Stimulated activated naive B cell treated with anti-CD40 and anti-IgM and Interleukin-4, amounts not matched to agents 10 μg/mL and 1 μg/mL and 100 μg/mL, for 72 hours (primary cell): ENCODE data around the gene PLCL2.
"Not testable (repeated sequence)": the region's sequence is repeated elsewhere in the genome, so short reads cannot be mapped to it uniquely, and the experiment has no call there.

Experiments used
- ATAC-seq, 2 donors: fragments of 150-1000 bp; cut with Tn5 transposase; replicated peaks; 2 replicates each; pipeline ENCODE4 v1.10.0; 2021; ENCODE audit warnings: moderate library complexity in 1 of 2
- DNase-seq: peaks from one replicate; pipeline ENCODE4 v3.0.0; 2021
- H3K27ac Mint-ChIP-seq: one replicate; pipeline ENCODE4 v1.8.0; 2022; ENCODE audit warnings: mild to moderate bottlenecking, mixed read lengths
- H3K27me3 Mint-ChIP-seq, 2 donors: one replicate each; pipeline ENCODE4 v1.8.0; 2022; ENCODE audit warnings: mixed read lengths in 2 of 2
- H3K36me3 Mint-ChIP-seq, 2 donors: one replicate each; pipeline ENCODE4 v1.8.0; 2022; ENCODE audit warnings: mixed read lengths in 2 of 2, mild to moderate bottlenecking in 1 of 2
- H3K4me1 Mint-ChIP-seq, 2 donors: one replicate each; pipeline ENCODE4 v1.8.0; 2022; ENCODE audit warnings: mixed read lengths in 2 of 2, mild to moderate bottlenecking in 1 of 2
- H3K4me3 Mint-ChIP-seq, 2 donors: one replicate each; pipeline ENCODE4 v1.8.0; 2022; ENCODE audit warnings: mild to moderate bottlenecking in 2 of 2, mixed read lengths in 2 of 2, moderate library complexity in 1 of 2
- H3K9me3 Mint-ChIP-seq, 2 donors: one replicate each; pipeline ENCODE4 v1.8.0; 2022; ENCODE audit warnings: mixed read lengths in 2 of 2, mild to moderate bottlenecking in 1 of 2

The PLCL2 gene

DNA sequence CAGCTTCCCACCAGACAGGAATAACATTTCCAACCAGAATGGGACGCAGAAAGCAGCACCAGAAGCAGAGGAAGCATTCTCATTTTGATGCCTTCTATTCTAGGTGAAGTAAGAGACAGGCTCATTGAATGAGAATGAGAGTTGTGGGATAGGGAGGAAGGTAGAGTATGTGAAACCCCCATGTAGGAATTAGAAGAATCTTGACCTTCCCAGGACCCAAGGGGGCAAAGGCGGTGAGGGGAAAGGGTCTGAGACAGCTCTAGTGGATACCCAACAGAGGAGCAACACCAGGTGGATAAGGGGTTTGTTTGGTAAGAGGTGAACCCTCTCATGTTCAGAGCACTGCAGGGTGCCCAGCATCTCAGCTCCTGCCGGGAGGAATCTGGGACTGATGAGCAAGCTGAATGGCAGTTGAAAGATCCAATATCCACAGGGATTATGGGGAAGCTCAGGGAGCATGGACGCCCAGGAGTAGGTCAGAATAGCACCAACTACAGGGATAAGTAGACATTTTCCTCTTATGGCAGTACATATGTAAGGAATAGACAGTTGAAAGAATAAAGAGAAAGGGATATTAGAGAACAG lies 77.0 kb downstream of the PLCL2 start:
- Mint-ChIP-seq H3K27ac (peak overlapping the region; percentile 5), H3K9me3 (peaks cover 2 to 5% of the 10 kb centered on the region in 2 donors), H3K4me3 (no peak overlapping the region), H3K36me3 (peaks cover 13 to 16% of the 10 kb centered on the region in 2 donors), H3K27me3 (no peaks in the 10 kb centered on the region), H3K4me1 (peaks cover 26 to 53% of the 10 kb centered on the region in 2 donors)
- DNase-seq, result no peak
- no peak for ATAC-seq

DNA sequence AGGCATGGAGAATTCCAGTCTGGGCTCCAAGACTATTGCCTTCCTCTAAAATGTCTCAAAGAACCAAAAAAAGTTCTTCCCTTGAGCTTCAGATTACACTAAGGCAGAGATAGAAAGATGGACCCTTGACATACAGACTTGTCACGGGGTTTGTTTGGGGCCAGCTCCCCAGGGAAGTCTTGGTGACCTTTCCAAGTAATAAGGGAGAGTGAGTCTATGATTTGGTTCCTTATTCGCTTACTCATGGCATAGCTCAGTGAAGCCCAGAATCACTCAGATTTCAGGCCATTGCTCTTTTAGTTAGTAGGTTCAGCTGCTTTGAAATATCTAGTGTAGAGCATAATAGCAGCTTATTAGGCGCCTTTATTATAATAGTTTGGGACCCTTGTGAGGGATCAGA lies 90.3 kb downstream of the PLCL2 start:
- Mint-ChIP-seq H3K36me3 (peaks cover 15 to 33% of the 10 kb centered on the region in 2 donors), H3K9me3 (peaks cover 16 to 20% of the 10 kb centered on the region in 2 donors), H3K27me3 (no peaks in the 10 kb centered on the region), H3K4me1 (peaks cover 44 to 67% of the 10 kb centered on the region in 2 donors), H3K27ac (peak overlapping the region; percentile 91), H3K4me3 (peak overlapping the region in 1 of 2 donors; percentile 56)
- DNase-seq (peak; percentile 44), ATAC-seq (peak; percentile 99 to 100)

DNA sequence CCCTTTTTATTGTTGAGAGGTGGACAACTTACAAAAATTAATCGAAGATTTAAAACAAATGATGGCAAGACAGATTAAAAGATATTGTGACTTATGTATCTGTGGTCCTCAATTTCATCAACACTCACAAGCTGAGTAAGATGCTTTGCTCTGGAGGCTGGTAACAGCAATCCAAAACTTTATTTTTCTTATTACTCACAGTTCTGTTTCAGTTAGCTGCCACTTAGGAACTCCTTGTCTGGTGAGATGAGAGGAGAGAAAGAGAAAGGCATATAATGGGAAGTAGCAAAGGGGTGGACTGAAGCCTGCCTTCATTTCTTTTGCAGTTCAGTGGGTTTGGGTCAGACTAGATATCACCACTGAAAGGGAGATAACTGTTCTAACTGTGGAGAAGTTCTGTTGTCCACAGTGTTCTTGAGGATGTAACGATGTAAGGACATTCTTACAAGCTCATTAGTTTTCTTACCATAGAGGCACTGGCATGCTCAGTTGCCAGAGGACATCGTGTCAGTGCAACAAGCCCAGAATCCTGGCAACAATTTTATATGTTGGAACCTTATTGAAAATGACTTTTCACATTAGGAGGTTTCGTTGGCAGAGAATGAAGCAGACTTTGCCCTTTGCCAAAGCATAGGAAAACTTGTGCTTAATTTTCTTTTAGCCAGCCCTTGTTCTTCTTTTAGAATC lies 93.6 kb downstream of the PLCL2 start:
- ATAC-seq, result peak in 1 of 2 donors; percentile 22
- H3K9me3 Mint-ChIP-seq, result peaks cover 9 to 13% of the 10 kb centered on the region in 2 donors
- H3K4me1 Mint-ChIP-seq, result peaks cover 50 to 76% of the 10 kb centered on the region in 2 donors
- no peaks in the 10 kb centered on the region for H3K27me3 Mint-ChIP-seq
- H3K27ac Mint-ChIP-seq, result no peak overlapping the region
- peaks cover 17 to 20% of the 10 kb centered on the region in 2 donors for H3K36me3 Mint-ChIP-seq
- H3K4me3 Mint-ChIP-seq, result no peak overlapping the region
- no peak for DNase-seq

DNA sequence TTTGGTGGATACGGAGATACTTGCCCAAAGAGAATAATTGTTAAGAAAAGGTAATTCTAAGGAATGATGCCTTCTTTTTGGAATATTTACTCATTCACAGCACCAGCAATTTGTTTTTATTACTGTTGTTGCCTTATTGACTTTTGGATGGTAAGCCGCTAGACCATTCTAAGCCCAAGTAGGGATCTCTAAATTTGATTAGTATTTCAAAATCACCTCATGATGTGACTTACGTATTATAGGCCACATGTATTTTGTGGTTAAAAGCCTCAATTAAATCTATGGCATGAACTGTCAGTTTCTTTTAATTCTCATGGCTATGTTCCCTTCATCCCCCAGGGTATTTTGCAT lies 94.1 kb downstream of the PLCL2 start:
- Mint-ChIP-seq H3K4me1 (peaks cover 48 to 73% of the 10 kb centered on the region in 2 donors), H3K27me3 (no peaks in the 10 kb centered on the region), H3K9me3 (peaks cover 6 to 11% of the 10 kb centered on the region in 2 donors), H3K36me3 (peaks cover 17 to 19% of the 10 kb centered on the region in 2 donors), H3K4me3 (no peak overlapping the region), H3K27ac (no peak overlapping the region)
- ATAC-seq, result no peak
- no peak for DNase-seq

DNA sequence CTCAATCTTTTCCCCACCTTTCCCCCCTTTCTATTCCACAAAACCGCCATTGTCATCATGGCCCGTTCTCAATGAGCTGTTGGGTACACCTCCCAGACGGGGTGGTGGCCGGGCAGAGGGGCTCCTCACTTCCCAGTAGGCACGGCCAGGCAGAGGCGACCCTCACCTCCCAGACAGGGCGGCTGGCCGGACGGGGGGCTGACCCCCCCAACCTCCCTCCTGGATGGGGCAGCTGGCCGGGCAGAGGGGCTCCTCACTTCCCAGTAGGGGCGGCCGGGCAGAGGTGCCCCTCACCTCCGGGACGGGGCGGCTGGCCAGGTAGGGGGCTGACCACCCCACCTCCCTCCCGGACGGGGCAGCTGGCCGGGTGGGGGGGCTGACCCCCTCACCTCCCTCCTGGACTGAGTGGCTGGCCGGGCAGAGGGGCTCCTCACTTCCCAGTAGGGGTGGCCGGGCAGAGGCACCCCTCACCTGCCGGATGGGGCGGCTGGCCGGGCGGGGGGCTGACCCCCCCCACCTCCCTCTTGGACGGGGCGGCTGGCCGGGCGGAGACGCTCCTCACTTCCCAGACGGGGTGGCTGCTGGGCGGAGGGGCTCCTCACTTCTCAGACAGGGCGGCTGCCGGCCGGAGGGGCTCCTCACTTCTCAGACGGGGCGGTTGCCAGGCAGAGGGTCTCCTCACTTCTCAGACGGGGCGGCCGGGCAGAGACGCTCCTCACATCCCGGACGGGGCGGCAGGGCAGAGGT lies 95.2 kb downstream of the PLCL2 start:
- Mint-ChIP-seq H3K36me3 (peaks cover 13 to 19% of the 10 kb centered on the region in 2 donors), H3K4me1 (peaks cover 39 to 68% of the 10 kb centered on the region in 2 donors)
- H3K27me3 Mint-ChIP-seq, H3K9me3 Mint-ChIP-seq, ATAC-seq, H3K4me3 Mint-ChIP-seq, H3K27ac Mint-ChIP-seq, DNase-seq: not testable (repeated sequence)

DNA sequence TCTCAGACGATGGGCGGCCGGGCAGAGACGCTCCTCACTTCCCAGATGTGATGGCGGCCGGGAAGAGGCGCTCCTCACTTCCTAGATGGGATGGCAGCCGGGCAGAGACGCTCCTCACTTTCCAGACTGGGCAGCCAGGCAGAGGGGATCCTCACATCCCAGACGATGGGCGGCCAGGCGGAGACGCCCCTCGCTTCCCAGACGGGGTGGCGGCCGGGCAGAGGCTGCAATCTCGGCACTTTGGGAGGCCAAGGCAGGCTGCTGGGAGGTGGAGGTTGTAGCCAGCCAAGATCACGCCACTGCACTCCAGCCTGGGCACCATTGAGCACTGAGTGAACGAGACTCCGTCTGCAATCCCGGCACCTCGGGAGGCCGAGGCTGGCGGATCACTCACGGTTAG lies 95.8 kb downstream of the PLCL2 start:
- not testable (repeated sequence) for ATAC-seq, H3K9me3 Mint-ChIP-seq, H3K4me3 Mint-ChIP-seq, H3K27me3 Mint-ChIP-seq, H3K27ac Mint-ChIP-seq, DNase-seq
- Mint-ChIP-seq H3K4me1 (peaks cover 39 to 68% of the 10 kb centered on the region in 2 donors), H3K36me3 (peaks cover 9 to 16% of the 10 kb centered on the region in 2 donors)

DNA sequence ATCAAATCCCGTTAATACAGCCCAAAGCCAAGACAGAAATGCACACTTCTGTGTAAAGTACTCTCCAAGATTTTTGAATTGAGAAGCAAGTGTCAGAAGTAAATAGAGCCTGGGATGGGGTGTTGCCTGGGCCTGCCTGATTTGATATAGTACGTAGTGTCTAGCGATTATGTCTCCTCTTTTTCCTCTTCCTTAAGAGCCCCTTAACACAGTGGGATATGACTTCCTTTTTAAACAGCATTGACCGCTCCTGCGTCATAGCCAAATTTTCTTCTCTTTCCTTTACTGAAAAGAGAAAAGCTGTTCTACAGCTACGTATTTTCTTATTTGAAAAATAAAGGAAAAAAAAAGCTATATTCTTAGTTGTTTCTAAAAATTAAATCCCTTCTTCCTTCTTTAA lies 97.7 kb downstream of the PLCL2 start:
- Mint-ChIP-seq H3K27me3 (no peaks in the 10 kb centered on the region), H3K36me3 (peaks cover 6 to 7% of the 10 kb centered on the region in 2 donors), H3K4me3 (no peak overlapping the region), H3K27ac (no peak overlapping the region), H3K4me1 (peaks cover 35 to 65% of the 10 kb centered on the region in 2 donors), H3K9me3 (no peaks in the 10 kb centered on the region)
- DNase-seq, result no peak
- ATAC-seq, result no peak

DNA sequence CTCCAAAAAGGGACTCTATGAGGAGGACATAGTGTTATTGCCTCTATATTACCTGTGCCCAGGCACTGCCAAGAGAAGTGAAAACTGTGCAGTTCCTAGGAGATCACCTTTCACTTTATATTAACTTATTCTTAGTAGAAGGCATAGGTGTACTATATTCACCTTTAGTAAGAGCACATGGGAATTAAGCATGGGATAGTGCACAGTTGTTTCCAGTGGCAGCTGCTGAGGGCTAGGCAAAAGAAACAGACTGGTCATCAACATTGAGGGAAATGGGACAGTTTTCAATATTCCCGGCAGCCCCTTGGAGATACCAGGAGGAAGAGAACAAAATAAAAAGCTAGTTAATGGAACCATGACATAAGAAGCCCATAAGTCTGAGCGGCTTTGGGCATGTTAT lies 100.9 kb downstream of the PLCL2 start:
- Mint-ChIP-seq H3K4me1 (peaks cover 34 to 66% of the 10 kb centered on the region in 2 donors), H3K4me3 (no peak overlapping the region), H3K27ac (no peak overlapping the region), H3K9me3 (no peaks in the 10 kb centered on the region), H3K36me3 (peaks cover 3 to 4% of the 10 kb centered on the region in 2 donors), H3K27me3 (no peaks in the 10 kb centered on the region)
- ATAC-seq, result no peak
- no peak for DNase-seq

DNA sequence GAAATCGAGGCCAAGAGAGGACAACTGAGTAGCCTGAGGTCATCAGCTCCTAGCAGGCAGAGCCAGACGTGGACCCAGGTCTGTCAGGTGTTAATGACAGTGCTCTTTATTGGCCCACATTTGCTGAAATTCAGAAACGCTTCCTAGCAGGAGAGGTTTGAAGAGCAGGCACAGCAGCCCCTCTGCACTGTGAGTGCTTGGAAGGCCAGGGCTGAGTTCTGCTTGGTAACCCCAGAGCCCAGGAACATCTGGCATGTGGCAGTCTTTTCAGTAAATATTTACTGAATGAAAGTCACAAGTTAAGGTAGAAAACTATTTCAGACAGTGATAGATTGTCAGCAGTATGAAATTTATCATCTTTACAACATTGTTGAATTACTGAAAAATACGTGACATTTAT lies 102.4 kb downstream of the PLCL2 start:
- Mint-ChIP-seq H3K27ac (no peak overlapping the region), H3K4me3 (no peak overlapping the region), H3K27me3 (no peaks in the 10 kb centered on the region), H3K4me1 (peaks cover 29 to 62% of the 10 kb centered on the region in 2 donors), H3K9me3 (no peaks in the 10 kb centered on the region), H3K36me3 (peaks cover under 1 to 4% of the 10 kb centered on the region in 2 donors)
- ATAC-seq (no peak), DNase-seq (no peak)

DNA sequence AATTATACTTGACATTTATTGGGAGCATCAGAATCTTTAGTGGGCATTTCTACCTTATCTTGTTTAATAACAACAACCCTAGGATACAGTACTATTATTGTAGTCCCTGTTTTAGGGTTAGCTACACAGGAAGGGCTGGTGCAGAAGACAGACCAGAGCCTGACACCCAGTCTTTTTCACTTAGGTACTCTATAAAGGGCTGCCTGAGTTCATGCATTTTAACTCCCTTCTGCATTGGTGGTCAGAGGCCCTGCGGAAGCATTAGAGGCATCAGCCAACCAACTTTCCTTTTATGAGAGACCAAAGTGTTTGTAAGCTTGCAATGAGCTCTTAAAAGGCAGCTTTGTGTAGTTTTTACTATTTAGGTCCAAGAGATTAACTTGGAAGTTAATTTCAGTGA lies 105.4 kb downstream of the PLCL2 start:
- DNase-seq (no peak), ATAC-seq (no peak)
- Mint-ChIP-seq H3K4me1 (peaks cover 41 to 74% of the 10 kb centered on the region in 2 donors), H3K36me3 (peaks cover 8 to 12% of the 10 kb centered on the region in 2 donors), H3K4me3 (no peak overlapping the region), H3K27ac (no peak overlapping the region), H3K27me3 (no peaks in the 10 kb centered on the region), H3K9me3 (no peaks in the 10 kb centered on the region)

DNA sequence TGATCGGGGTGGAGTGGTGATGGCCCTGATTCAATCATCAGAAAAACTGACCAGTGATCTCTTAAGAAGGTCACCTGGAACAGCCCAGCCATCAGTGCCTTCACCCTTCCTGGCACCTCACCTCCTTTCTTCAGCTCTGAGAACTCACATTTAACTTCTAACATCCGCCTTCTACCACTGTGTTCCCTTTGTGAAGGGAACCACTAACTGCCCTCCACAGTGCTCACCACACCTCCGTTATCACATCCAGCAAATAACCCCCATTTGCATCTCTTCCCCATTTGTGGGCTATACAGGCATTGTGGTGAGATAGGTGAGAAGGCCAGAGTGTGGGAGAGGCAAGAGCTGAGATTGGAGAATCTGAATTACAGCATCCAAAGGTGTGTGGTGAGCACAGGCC lies 107.4 kb downstream of the PLCL2 start:
- DNase-seq, result no peak
- Mint-ChIP-seq H3K36me3 (peaks cover 8 to 9% of the 10 kb centered on the region in 2 donors), H3K9me3 (no peaks in the 10 kb centered on the region), H3K4me1 (peaks cover 37 to 67% of the 10 kb centered on the region in 2 donors), H3K27me3 (no peaks in the 10 kb centered on the region), H3K27ac (peak overlapping the region; percentile 38), H3K4me3 (no peak overlapping the region)
- peak in 1 of 2 donors; percentile 34 for ATAC-seq

DNA sequence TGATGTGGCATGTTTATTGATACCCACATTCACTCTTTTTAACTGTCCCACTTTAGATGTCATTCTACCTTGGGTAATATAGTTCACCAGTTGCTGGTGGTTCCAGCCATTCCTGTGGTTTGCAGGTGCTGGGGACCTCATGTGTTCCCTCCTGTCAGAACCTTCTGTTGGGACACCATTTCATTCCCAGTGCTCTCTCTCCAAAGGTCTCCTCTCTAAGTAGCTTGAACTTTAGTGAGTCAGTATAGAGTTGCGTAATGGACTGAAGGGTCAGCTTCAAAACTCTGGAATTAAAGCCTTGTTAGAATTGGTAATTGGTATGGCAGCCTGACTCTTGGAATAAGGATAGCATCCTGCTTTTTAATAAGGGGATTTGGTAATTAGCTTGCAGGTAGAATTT lies 108.5 kb downstream of the PLCL2 start:
- DNase-seq (no peak), ATAC-seq (no peak)
- Mint-ChIP-seq H3K36me3 (peaks cover 8 to 9% of the 10 kb centered on the region in 2 donors), H3K4me1 (peaks cover 37 to 67% of the 10 kb centered on the region in 2 donors), H3K27me3 (no peaks in the 10 kb centered on the region), H3K4me3 (no peak overlapping the region), H3K27ac (no peak overlapping the region), H3K9me3 (no peaks in the 10 kb centered on the region)

DNA sequence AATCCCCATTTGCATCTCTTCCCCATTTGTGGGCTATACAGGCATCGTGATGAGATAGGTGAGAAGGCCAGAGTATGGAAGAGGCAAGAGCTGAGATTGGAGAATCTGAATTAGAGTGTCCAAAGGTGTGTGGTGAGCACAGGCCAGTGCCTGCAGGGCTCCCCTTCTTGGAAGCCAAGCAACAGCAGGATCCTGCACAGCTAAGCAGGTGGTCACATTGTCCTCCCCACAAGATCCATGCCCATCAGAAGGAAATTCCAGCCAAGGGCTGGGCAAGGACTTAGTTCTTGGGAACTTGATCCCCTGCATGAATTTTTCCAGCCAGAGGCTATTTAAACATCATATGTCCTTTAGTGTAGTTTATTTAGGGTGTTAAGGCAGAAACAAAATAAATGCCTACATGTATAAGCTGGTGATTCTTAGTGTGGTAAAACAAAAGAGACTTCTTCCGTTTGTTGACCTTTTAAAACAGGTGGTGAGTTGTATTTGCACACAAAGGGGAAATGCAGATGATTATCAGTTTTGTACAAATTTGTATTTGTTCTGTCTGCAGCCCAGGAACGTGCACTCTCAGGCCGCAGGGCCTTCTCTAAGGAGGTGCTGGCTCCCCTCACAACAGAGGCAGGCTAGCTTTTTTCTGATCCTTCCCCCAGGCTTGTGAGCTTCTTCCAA lies 110.2 kb downstream of the PLCL2 start:
- no peaks in the 10 kb centered on the region for H3K27me3 Mint-ChIP-seq
- peaks cover 8 to 9% of the 10 kb centered on the region in 2 donors for H3K36me3 Mint-ChIP-seq
- DNase-seq (no peak), ATAC-seq (peak; percentile 22 to 69)
- peaks cover 39 to 73% of the 10 kb centered on the region in 2 donors for H3K4me1 Mint-ChIP-seq
- H3K27ac Mint-ChIP-seq, result peak overlapping the region; percentile 37
- H3K4me3 Mint-ChIP-seq, result peak overlapping the region in 1 of 2 donors; percentile 14
- no peaks in the 10 kb centered on the region for H3K9me3 Mint-ChIP-seq

DNA sequence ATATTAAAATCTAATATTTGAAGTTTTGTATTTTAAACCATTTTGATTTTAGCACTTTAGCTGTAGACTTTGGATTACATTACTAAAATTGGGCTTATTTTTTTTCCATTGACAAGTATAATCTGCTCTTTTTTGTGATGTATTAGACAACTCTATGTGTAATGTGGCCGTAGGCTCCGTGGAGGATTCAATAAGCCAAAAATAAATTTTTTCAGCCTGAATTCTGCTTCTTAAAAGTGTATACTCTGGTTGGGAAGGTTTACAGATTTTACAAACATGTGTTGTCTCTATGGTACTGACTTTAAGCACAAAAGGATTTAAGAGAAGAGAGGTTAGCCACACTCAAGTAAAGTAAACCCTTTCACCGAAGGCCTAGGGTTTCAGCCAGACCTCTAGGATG lies 110.8 kb downstream of the PLCL2 start:
- Mint-ChIP-seq H3K4me1 (peaks cover 41 to 71% of the 10 kb centered on the region in 2 donors), H3K27ac (no peak overlapping the region), H3K9me3 (peaks cover 0 to 2% of the 10 kb centered on the region in 2 donors), H3K27me3 (no peaks in the 10 kb centered on the region), H3K36me3 (peaks cover 8 to 9% of the 10 kb centered on the region in 2 donors), H3K4me3 (no peak overlapping the region)
- DNase-seq (no peak), ATAC-seq (no peak)
